IMR-90 (cell line): ENCODE data around the gene ELL. TPM values are rescaled to one million over a fixed set of nuclear protein-coding genes. Genes with fewer than 3 reads are reported as not detected.
A peak's percentile ranks its signal among the peaks of the same experiment; 100 is the strongest.

Experiments
- ATAC-seq: fragments of 200-7000 bp; cut with Tn5 transposase; 2 replicates; pipeline ENCODE4 v1.9.1; 2020; ENCODE audit warnings: low read depth, mild to moderate bottlenecking, moderate library complexity
- BruUV-seq: library from RNA; stranded (reverse); fragments of 400-500 nt; replicated peaks from 2 replicates; lab custom pipeline; 2021; lab: Mats Ljungman, UMichigan
- CTCF ChIA-PET: fragments of 300-600 bp; formaldehyde crosslinking; extraction: SDS; loops from one replicate; lab custom pipeline; 2021; ENCODE audit warnings: antibody characterized with exemption; lab: Yijun Ruan, JAX
- POLR2A ChIA-PET: fragments of 300-600 bp; sonication (Branson Sonifier 250); formaldehyde crosslinking; loops from one replicate; lab custom pipeline; 2022; ENCODE audit warnings: antibody characterized with exemption; ENCODE audit not compliant: unreplicated experiment; lab: Charles Lee
- DNase-seq: peaks from one replicate; pipeline ENCODE4 v3.0.0; 2013
- H2AFZ ChIP-seq: replicated peaks from 2 replicates; pipeline ENCODE3; 2013; ENCODE audit warnings: low read length, mild to moderate bottlenecking; ENCODE audit not compliant: poor library complexity
- H2AK5ac ChIP-seq: 2 replicates; pipeline ENCODE4 v1.6.1; 2013; ENCODE audit warnings: low read depth, low read length, inconsistent platforms
- H2AK9ac ChIP-seq: replicated peaks from 2 replicates; pipeline ENCODE3; 2013; ENCODE audit warnings: mild to moderate bottlenecking, low read depth, low read length, moderate library complexity; ENCODE audit not compliant: poor library complexity
- H2BK120ac ChIP-seq: 2 replicates; pipeline ENCODE4 v1.6.1; 2013; ENCODE audit warnings: low read depth, low read length, inconsistent platforms
- H2BK15ac ChIP-seq: 3 replicates; pipeline ENCODE4 v1.6.1; 2013; ENCODE audit warnings: low read depth, low read length, inconsistent platforms
- H2BK20ac ChIP-seq: 2 replicates; pipeline ENCODE4 v1.6.1; 2013; ENCODE audit warnings: low read depth, mild to moderate bottlenecking, inconsistent platforms, low read length, moderate library complexity
- H2BK5ac ChIP-seq: 2 replicates; pipeline ENCODE4 v1.6.1; 2013; ENCODE audit warnings: mild to moderate bottlenecking, low read depth, low read length, inconsistent platforms; ENCODE audit not compliant: poor library complexity, severe bottlenecking
- H3K14ac ChIP-seq: replicated peaks from 2 replicates; pipeline ENCODE4 v1.6.1; 2013; ENCODE audit warnings: low read depth, low read length, inconsistent platforms
- H3K18ac ChIP-seq: 2 replicates; pipeline ENCODE4 v1.6.1; 2013; ENCODE audit warnings: low read depth, low read length, control low read depth
- H3K23ac ChIP-seq: 2 replicates; pipeline ENCODE4 v1.6.1; 2013; ENCODE audit warnings: low read depth, low read length, inconsistent platforms
- H3K27ac ChIP-seq: 2 replicates; pipeline ENCODE4 v1.5.1; 2013; ENCODE audit warnings: mild to moderate bottlenecking, control low read depth, low read length; ENCODE audit not compliant: insufficient read depth
- H3K27me3 ChIP-seq: 2 replicates; pipeline ENCODE4 v1.6.1; 2013; ENCODE audit warnings: low read length; ENCODE audit not compliant: control insufficient read depth, insufficient read depth
- H3K36me3 ChIP-seq: 2 replicates; pipeline ENCODE4 v1.6.1; 2013; ENCODE audit warnings: low read length, mixed read lengths; ENCODE audit not compliant: control insufficient read depth, insufficient read depth
- H3K4ac ChIP-seq: 2 replicates; pipeline ENCODE4 v1.6.1; 2013; ENCODE audit warnings: low read depth, low read length, inconsistent platforms
- H3K4me1 ChIP-seq: 2 replicates; pipeline ENCODE4 v1.6.1; 2013; ENCODE audit warnings: low read length, mixed read lengths; ENCODE audit not compliant: control insufficient read depth, insufficient read depth
- H3K4me2 ChIP-seq: 2 replicates; pipeline ENCODE4 v1.6.1; 2013; ENCODE audit warnings: low read depth, mild to moderate bottlenecking, control low read depth, low read length, moderate library complexity
- H3K4me3 ChIP-seq: 2 replicates; pipeline ENCODE4 v1.5.1; 2013; ENCODE audit warnings: low read depth, mild to moderate bottlenecking, control low read depth, low read length, moderate library complexity; ENCODE audit not compliant: insufficient read depth
- H3K56ac ChIP-seq: 2 replicates; pipeline ENCODE4 v1.6.1; 2013; ENCODE audit warnings: low read length, inconsistent platforms; ENCODE audit not compliant: insufficient read depth; ENCODE audit errors: extremely low read depth
- H3K79me1 ChIP-seq, 2 experiments: 2 replicates each; pipeline ENCODE4 v1.6.1; 2013; ENCODE audit warnings: low read length in 2 of 2, inconsistent platforms in 1 of 2, low read depth in 1 of 2
- H3K9ac ChIP-seq: 2 replicates; pipeline ENCODE4 v1.6.1; 2013; ENCODE audit warnings: low read depth, low read length, control low read depth
- H3K9me1 ChIP-seq: 2 replicates; pipeline ENCODE4 v1.6.1; 2013; ENCODE audit warnings: low read length, inconsistent platforms; ENCODE audit not compliant: insufficient read depth
- H3K9me3 ChIP-seq: 2 replicates; pipeline ENCODE4 v1.6.1; 2013; ENCODE audit warnings: low read length; ENCODE audit not compliant: control insufficient read depth, insufficient read depth
- H4K20me1 ChIP-seq: 2 replicates; pipeline ENCODE4 v1.6.1; 2013; ENCODE audit warnings: low read length, inconsistent platforms; ENCODE audit not compliant: insufficient read depth
- H4K5ac ChIP-seq: 2 replicates; pipeline ENCODE4 v1.6.1; 2013; ENCODE audit warnings: mild to moderate bottlenecking, low read depth, low read length, control low read depth
- H4K8ac ChIP-seq, 2 experiments: 2 replicates each; pipeline ENCODE4 v1.6.1; 2013; ENCODE audit warnings: low read depth in 2 of 2, low read length in 2 of 2, control low read depth in 1 of 2, inconsistent platforms in 1 of 2
- H4K91ac ChIP-seq: 2 replicates; pipeline ENCODE4 v1.6.1; 2013; ENCODE audit warnings: low read depth, low read length, inconsistent platforms; ENCODE audit not compliant: insufficient read depth
- BHLHE40 ChIP-seq: fragments of 150-350 bp; IDR thresholded peaks from 2 replicates; pipeline ENCODE4 v1.6.1; 2016; ENCODE audit warnings: mild to moderate bottlenecking, low read depth, low read length
- CEBPB ChIP-seq: IDR thresholded peaks from 2 replicates; pipeline ENCODE4 v1.6.1; 2012; ENCODE audit warnings: low read depth, low read length, improper control_type of control experiment
- CHD1 ChIP-seq: IDR thresholded peaks from 2 replicates; pipeline ENCODE4 v1.6.1; 2012; ENCODE audit warnings: low read depth, low read length, improper control_type of control experiment
- MAFK ChIP-seq: IDR thresholded peaks from 2 replicates; pipeline ENCODE4 v1.6.1; 2012; ENCODE audit warnings: low read depth, low read length, improper control_type of control experiment
- NFE2L2 ChIP-seq: fragments of 150-350 bp; IDR thresholded peaks from 2 replicates; pipeline ENCODE4 v1.6.1; 2016; ENCODE audit warnings: low read depth, mild to moderate bottlenecking, low read length
- RCOR1 ChIP-seq: IDR thresholded peaks from 2 replicates; pipeline ENCODE4 v1.6.1; 2012; ENCODE audit warnings: mild to moderate bottlenecking, low read length, improper control_type of control experiment; ENCODE audit not compliant: insufficient replicate concordance
- RFX5 ChIP-seq: IDR thresholded peaks from 2 replicates; pipeline ENCODE4 v1.8.0; 2012; ENCODE audit warnings: low read depth, mild to moderate bottlenecking, low read length, moderate library complexity
- WGBS, 2 experiments: methylation state at CpG; one replicate each; pipeline versions ENCODE4 v1.1.5 to v1.1.7; 2013; ENCODE audit warnings: missing lambda C conversion rate in 2 of 2; ENCODE audit not compliant: insufficient read length in 1 of 2; ENCODE audit errors: extremely low coverage in 2 of 2; 5-methylcytosine and 5-hydroxymethylcytosine counted together
- dilution Hi-C: fragments of 300-500 bp; cut with HindIII; formaldehyde crosslinking; loops from one replicate; pipeline ENCODE4 v1.14.3; 2018; ENCODE audit warnings: low sequenced_read_pairs; ENCODE audit not compliant: unreplicated experiment
- in situ Hi-C: fragments of 300-500 bp; cut with MboI; formaldehyde crosslinking; loops from 3 replicates; pipeline ENCODE4 v1.14.3; 2019; ENCODE audit warnings: low sequenced_read_pairs, inconsistent platforms, mixed read lengths
- intact Hi-C: fragments of 100-400 bp; cut with micrococcal nuclease; formaldehyde crosslinking; loops from 2 replicates; pipeline ENCODE4 v1.10.0; 2022
- polyA plus RNA-seq, 3 experiments: library from polyadenylated mRNA; depleted of rRNA; stranded (reverse); fragments of >200 nt; gene quantifications; 2 replicates each; pipeline ENCODE4 v1.2.3, GENCODE V29; 2012; ENCODE audit warnings: low replicate concordance in 1 of 3
- total RNA-seq: library from RNA; depleted of rRNA; stranded (reverse); fragments of >200 nt; gene quantifications from 2 replicates; pipeline ENCODE4 v1.2.3, GENCODE V29; 2012
- TF ChIP-seq, protein P1 (sequence below): conservative IDR thresholded peaks from 2 replicates; pipeline ENCODE4 v1.5.1; 2012; ENCODE audit warnings: mild to moderate bottlenecking, low read depth, low read length, improper control_type of control experiment

The ELL gene
- total and polyA plus RNA-seq, 2 of the 4 experiments (the other 2 are of a cell fraction): 6.3 to 13.1 TPM

- peak overlapping the region; percentile 23 for H2AK9ac ChIP-seq
- H3K36me3 ChIP-seq: no peaks in the 10 kb centered on the region
- H4K5ac ChIP-seq: no peak overlapping the region
- dilution Hi-C loops (no loop called here), in situ Hi-C loops (no loop called here), intact Hi-C loops (no loop called here)
- ATAC-seq (no peak), DNase-seq (no peak)
- no peak overlapping the region for H3K14ac ChIP-seq
- H3K4ac ChIP-seq: no peak overlapping the region
- H3K4me1 ChIP-seq: peaks cover 28% of the 10 kb centered on the region
- no peak overlapping the region for H3K56ac ChIP-seq
- no TSS peak for BruUV-seq
- WGBS, 2 experiments: no CpG with 5 or more reads among the region's 9 CpGs
- no peaks in the 10 kb centered on the region for H3K27me3 ChIP-seq
- H3K9me1 ChIP-seq: peaks cover 39% of the 10 kb centered on the region
- no peak overlapping the region for H2BK5ac ChIP-seq
- no peak overlapping the region for H3K4me2 ChIP-seq
- peaks cover 10 to 94% of the 10 kb centered on the region in 2 experiments for H3K79me1 ChIP-seq
- H4K8ac ChIP-seq: no peak overlapping the region
- H4K91ac ChIP-seq: no peak overlapping the region
- ChIA-PET CTCF (no interaction called here), POLR2A (no interaction called here)
- H2BK15ac ChIP-seq: no peak overlapping the region
- H3K18ac ChIP-seq: no peak overlapping the region
- no peak overlapping the region for H3K9ac ChIP-seq
- H3K4me3 ChIP-seq: no peak overlapping the region
- 0 out of 2 replicates have a peak overlapping the region, but pooled peaks have one; percentile 15 for H3K23ac ChIP-seq
- no peak overlapping the region for H2AFZ ChIP-seq
- no peak overlapping the region for H2AK5ac ChIP-seq
- H2BK20ac ChIP-seq: no peak overlapping the region
- H3K27ac ChIP-seq: no peak overlapping the region
- H4K20me1 ChIP-seq: peaks cover 95% of the 10 kb centered on the region
- TF ChIP-seq CEBPB: no peak
- TF ChIP-seq NFE2L2: no peak
- no peak for TF ChIP-seq BHLHE40
- TF ChIP-seq RFX5: no peak
- no peak for TF ChIP-seq CHD1
- TF ChIP-seq MAFK: no peak
- TF ChIP-seq, protein P1, sequence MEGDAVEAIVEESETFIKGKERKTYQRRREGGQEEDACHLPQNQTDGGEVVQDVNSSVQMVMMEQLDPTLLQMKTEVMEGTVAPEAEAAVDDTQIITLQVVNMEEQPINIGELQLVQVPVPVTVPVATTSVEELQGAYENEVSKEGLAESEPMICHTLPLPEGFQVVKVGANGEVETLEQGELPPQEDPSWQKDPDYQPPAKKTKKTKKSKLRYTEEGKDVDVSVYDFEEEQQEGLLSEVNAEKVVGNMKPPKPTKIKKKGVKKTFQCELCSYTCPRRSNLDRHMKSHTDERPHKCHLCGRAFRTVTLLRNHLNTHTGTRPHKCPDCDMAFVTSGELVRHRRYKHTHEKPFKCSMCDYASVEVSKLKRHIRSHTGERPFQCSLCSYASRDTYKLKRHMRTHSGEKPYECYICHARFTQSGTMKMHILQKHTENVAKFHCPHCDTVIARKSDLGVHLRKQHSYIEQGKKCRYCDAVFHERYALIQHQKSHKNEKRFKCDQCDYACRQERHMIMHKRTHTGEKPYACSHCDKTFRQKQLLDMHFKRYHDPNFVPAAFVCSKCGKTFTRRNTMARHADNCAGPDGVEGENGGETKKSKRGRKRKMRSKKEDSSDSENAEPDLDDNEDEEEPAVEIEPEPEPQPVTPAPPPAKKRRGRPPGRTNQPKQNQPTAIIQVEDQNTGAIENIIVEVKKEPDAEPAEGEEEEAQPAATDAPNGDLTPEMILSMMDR: no peak
- TF ChIP-seq RCOR1: no peak
- no peak overlapping the region for H2BK120ac ChIP-seq
- no peaks in the 10 kb centered on the region for H3K9me3 ChIP-seq
Observed at GRCh38 chr19:18507021-18507726, 14.7 kb downstream of the ELL start.
